RPMI7951 (cell line): ENCODE measurements around the gene FKTN. TPM values are rescaled to one million over a fixed set of nuclear protein-coding genes. Genes with fewer than 3 reads are reported as not detected.

Source experiments
- DNase-seq: peaks from one replicate; pipeline ENCODE4 v3.0.0-alpha.2; 2012; ENCODE audit warnings: low read depth
- total RNA-seq: library from RNA; depleted of rRNA; stranded (reverse); fragments of >200 nt; shearing (Covaris generic); gene quantifications from 2 replicates; pipeline ENCODE4 v1.2.3, GENCODE V29; 2014

FKTN gene
- total RNA-seq, 1 experiment from 2014 or later: 21.0 TPM

- no peak for DNase-seq
These were observed 74.9 kb downstream of the FKTN start for GRCh38 chr9:105632807-105633206.

- no peak for DNase-seq
These were observed 75.5 kb downstream of the FKTN start for GRCh38 chr9:105633411-105633810.

GRCh38 chr9:105636331-105636730 lies 78.4 kb downstream of the FKTN start:
- DNase-seq: no peak

GRCh38 chr9:105637787-105638395 lies 80.0 kb downstream of the FKTN start:
- peak; percentile 11 for DNase-seq

GRCh38 chr9:105639936-105640335 lies 82.0 kb downstream of the FKTN start:
- no peak for DNase-seq

- no peak for DNase-seq
These were observed 85.9 kb downstream of the FKTN start for GRCh38 chr9:105643795-105644194.

GRCh38 chr9:105646879-105647594 lies 89.1 kb downstream of the FKTN start:
- DNase-seq: no peak

DNA sequence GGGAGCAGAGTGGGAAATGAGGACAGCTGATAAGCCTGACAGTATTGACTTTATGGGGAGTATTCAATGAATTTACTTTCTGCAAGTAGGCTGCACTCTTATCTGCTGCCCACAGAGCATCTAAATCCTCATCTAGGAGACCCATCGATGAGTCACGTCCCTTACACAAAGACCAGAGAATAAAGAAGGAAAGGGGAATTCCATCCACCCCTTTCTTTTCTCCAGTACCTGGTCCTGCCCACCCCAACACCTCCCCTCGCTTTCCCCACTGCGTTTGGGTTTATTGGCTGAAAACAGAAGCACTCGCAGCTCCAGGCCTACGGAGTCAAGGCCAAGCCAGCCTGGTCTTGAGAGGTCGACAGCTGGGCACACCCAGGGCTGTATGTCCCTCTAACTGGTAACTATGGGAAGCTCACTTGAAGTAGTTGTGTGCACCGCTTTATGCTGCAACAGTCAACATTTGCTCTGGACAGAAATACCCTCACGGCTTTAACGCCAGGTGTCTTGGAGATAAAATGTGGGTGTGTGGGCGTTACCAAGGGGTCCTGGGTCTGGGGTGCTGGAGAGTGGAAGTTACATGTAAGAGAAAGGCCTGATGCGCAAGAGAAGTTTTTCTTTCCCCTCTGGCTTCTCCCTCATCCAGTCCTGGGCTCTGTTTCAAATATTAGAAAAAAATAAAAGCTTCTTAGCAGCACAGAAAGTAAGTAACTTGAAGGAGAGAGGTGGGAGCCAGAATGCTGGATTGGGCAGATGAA lies 89.8 kb downstream of the FKTN start:
- no peak for DNase-seq

- DNase-seq: no peak
These were observed 93.9 kb downstream of the FKTN start for GRCh38 chr9:105651806-105652205.

GRCh38 chr9:105656131-105656921 lies 98.4 kb downstream of the FKTN start:
- DNase-seq: peak; percentile 9

- no peak for DNase-seq
These were observed 100.4 kb downstream of the FKTN start for GRCh38 chr9:105658351-105658750.

- no peak for DNase-seq
These were observed 103.1 kb downstream of the FKTN start for GRCh38 chr9:105661011-105661410.

DNA sequence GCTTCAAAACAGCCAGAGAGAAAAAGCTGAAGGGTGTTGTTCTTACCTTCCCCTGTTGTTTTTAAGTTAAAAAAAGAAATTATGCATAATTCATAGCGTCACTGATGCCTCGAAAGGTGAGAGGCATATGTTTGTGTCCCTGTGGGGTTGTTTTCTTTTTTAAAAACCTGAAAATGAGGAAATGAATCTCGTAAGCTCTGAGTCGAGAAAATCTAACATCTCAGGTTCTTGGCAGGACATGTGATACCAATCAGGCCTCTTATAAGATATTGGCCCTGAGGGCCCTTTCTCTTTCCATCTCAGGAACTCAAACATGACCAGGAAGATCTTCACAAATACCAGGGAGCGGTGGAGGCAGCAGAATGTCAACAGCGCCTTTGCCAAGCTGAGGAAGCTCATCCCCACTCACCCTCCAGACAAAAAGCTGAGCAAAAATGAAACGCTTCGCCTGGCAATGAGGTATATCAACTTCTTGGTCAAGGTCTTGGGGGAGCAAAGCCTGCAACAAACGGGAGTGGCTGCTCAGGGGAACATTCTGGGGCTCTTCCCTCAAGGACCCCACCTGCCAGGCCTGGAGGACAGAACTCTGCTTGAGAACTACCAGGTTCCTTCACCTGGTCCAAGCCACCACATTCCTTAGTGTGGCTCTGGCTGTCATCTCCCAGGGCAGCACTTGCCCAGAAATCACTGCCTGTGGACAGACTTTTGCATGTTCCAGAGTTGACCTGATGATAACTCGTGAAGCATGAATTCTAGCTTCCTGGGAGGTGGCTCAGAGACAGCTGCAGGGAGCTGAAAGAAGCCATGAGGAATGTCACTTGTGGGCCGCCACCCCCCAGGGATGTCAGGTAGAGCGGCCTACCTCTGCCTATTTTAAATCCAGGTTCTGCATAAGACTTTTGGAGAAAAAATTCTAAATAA lies 104.5 kb downstream of the FKTN start, which contains the start of gene TAL2:
TAL2 (plus strand) TSS at position 274 of the 921 bp plus-strand sequence; CDS start at position 314, 40 bp downstream.
- no peak for DNase-seq

DNA sequence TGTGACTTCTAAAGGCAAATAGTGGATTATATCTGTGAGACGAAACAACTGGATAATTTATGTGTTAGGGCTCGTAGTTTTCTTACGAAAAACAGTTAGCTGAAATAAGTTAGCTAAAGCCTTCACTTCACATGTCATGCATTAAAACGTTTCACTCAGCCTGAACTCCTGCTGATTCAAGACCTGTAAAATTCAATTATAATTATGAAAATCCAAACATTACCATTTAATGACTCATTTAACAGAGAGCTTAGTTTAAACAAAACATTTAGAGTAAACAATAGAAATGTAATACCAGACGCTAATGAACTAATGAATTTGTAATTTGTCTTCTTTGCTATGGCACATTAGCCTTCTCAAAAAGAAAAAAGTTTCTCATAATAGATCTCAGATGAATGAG lies 106.0 kb downstream of the FKTN start:
- DNase-seq: no peak

- DNase-seq: no peak
These were observed 109.9 kb downstream of the FKTN start for GRCh38 chr9:105667867-105668266.

- no peak for DNase-seq
These were observed 112.4 kb downstream of the FKTN start for GRCh38 chr9:105670315-105670714.

DNA sequence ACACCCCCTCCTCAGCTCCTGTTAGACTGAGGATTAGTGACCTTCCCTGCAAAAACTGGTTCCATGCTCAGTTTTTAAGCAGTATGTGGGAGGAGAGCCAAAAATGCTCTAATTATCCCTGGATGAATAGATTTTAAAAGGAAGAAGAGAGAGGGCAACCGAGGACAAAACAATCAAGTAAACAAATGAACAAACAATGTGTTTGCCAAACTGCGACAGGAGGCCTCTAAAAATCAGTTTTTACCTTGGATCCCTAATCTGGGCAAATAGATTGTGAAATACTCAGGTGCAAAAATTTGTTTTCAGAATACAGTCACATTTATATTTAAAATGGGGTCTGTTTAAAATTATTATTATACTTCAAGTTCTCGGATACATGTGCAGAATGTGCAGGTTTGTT lies 112.8 kb downstream of the FKTN start:
- no peak for DNase-seq

GRCh38 chr9:105672711-105673234 lies 114.8 kb downstream of the FKTN start:
- DNase-seq: no peak

GRCh38 chr9:105673850-105674387 lies 116.0 kb downstream of the FKTN start:
- DNase-seq: no peak

- DNase-seq: no peak
These were observed 118.5 kb downstream of the FKTN start for GRCh38 chr9:105676351-105676923.
